ENCODE results near the gene OCRL.

The OCRL gene

GRCh38 chrX:129622757-129623301, 82.8 kb downstream of the OCRL start:
- H3K4me3 ChIP-seq (ENCODE audit: low read depth in 1 of 2, low read length in 1 of 2): no peak overlapping the region
- TF ChIP-seq, protein P1, sequence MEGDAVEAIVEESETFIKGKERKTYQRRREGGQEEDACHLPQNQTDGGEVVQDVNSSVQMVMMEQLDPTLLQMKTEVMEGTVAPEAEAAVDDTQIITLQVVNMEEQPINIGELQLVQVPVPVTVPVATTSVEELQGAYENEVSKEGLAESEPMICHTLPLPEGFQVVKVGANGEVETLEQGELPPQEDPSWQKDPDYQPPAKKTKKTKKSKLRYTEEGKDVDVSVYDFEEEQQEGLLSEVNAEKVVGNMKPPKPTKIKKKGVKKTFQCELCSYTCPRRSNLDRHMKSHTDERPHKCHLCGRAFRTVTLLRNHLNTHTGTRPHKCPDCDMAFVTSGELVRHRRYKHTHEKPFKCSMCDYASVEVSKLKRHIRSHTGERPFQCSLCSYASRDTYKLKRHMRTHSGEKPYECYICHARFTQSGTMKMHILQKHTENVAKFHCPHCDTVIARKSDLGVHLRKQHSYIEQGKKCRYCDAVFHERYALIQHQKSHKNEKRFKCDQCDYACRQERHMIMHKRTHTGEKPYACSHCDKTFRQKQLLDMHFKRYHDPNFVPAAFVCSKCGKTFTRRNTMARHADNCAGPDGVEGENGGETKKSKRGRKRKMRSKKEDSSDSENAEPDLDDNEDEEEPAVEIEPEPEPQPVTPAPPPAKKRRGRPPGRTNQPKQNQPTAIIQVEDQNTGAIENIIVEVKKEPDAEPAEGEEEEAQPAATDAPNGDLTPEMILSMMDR (IDR thresholded peaks at IDR 0.05): no peak
- no peaks in the 10 kb centered on the region for H3K9me3 ChIP-seq
- peaks cover 0 to 6% of the 10 kb centered on the region in 2 experiments for H3K4me1 ChIP-seq (ENCODE audit: control insufficient read depth in 1 of 2, insufficient read depth in 1 of 2, low read depth in 1 of 2, low read length in 1 of 2)
- H3K36me3 ChIP-seq: no peaks in the 10 kb centered on the region
- no peaks in the 10 kb centered on the region for H3K27me3 ChIP-seq
- H3K27ac ChIP-seq: no peak overlapping the region

GRCh38 chrX:129626026-129626425, 86.0 kb downstream of the OCRL start:
- Histone ChIP-seq H3K27me3 (no peaks in the 10 kb centered on the region), H3K27ac (no peak overlapping the region), H3K36me3 (no peaks in the 10 kb centered on the region), H3K9me3 (no peaks in the 10 kb centered on the region), H3K4me3 (ENCODE audit: low read depth in 1 of 2, low read length in 1 of 2) (no peak overlapping the region), H3K4me1 (ENCODE audit: control insufficient read depth in 1 of 2, insufficient read depth in 1 of 2, low read depth in 1 of 2, low read length in 1 of 2) (peaks cover 0 to 6% of the 10 kb centered on the region in 2 experiments)
- TF ChIP-seq, protein P1 (IDR thresholded peaks at IDR 0.05): no peak

DNA sequence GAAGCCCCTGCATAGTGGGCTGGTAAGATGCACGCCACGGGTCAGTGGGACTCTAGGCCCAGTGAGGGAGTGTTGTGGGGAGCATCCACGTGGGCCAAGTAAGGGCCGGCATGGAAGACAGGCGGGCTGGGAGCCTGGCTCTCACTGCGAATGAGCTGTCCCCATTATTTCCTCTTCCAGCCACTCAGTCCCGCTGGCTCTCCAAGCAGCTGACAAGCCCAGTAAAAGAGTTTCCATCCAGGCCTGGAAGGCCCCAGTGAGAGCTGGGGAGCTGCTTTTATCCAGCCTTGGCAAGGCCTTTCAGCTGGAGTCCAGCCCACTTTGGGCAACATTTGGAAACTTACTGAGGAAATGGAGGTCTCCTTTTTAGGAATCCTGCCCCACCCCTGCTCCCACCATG, 89.8 kb downstream of the OCRL start:
- no peak overlapping the region for H3K4me3 ChIP-seq (ENCODE audit: low read depth in 1 of 2, low read length in 1 of 2)
- no peaks in the 10 kb centered on the region for H3K4me1 ChIP-seq (ENCODE audit: control insufficient read depth in 1 of 2, insufficient read depth in 1 of 2, low read depth in 1 of 2, low read length in 1 of 2)
- no peaks in the 10 kb centered on the region for H3K27me3 ChIP-seq
- H3K27ac ChIP-seq: no peak overlapping the region
- no peaks in the 10 kb centered on the region for H3K36me3 ChIP-seq
- TF ChIP-seq, protein P1 (IDR thresholded peaks at IDR 0.05): no peak
- no peaks in the 10 kb centered on the region for H3K9me3 ChIP-seq

DNA sequence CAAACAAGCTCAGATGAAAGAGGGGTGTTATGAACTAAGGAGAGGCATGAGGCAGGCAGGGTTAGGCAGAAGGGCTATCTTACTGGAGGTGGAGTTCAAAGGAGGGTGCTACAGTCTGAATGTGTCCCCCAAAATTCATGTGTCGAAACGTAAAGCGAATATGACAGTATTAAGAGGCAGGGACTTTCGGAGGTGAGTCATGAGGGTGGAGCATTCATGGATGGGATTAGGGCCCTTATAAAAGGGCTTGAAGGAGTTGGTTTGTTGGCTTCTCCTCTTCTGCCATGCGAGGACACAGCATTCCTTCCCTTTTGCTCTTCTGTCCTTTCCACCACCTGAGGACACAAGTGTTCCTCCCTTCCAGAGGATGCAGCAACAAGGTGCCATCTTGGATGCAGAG, 91.8 kb downstream of the OCRL start:
- no peaks in the 10 kb centered on the region for H3K36me3 ChIP-seq
- no peaks in the 10 kb centered on the region for H3K27me3 ChIP-seq
- H3K9me3 ChIP-seq: no peaks in the 10 kb centered on the region
- TF ChIP-seq, protein P1 (IDR thresholded peaks at IDR 0.05): no peak
- no peaks in the 10 kb centered on the region for H3K4me1 ChIP-seq (ENCODE audit: control insufficient read depth in 1 of 2, insufficient read depth in 1 of 2, low read depth in 1 of 2, low read length in 1 of 2)
- no peak overlapping the region for H3K4me3 ChIP-seq (ENCODE audit: low read depth in 1 of 2, low read length in 1 of 2)
- H3K27ac ChIP-seq: no peak overlapping the region

DNA sequence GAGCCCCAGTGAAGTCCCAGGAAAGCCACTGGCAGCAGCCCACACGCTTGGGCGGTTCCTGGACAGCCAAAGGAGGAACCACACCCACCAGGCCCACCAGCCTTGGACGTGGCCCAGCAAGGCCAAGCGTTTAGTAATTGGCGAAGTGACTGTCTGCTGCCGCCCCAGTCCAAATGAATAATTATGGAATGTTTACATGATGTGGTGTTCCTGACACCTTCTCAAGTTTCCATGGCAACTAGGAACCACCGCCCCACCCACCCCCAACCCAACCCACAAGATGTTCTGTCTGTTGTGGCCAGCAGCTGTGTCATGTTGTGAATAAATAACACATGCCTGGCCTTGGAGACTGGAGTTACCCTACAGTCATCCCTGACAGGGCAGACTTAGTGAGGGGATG, 92.4 kb downstream of the OCRL start:
- H3K9me3 ChIP-seq: no peaks in the 10 kb centered on the region
- H3K4me3 ChIP-seq (ENCODE audit: low read depth in 1 of 2, low read length in 1 of 2): no peak overlapping the region
- no peaks in the 10 kb centered on the region for H3K27me3 ChIP-seq
- TF ChIP-seq, protein P1 (IDR thresholded peaks at IDR 0.05): no peak
- H3K27ac ChIP-seq: no peak overlapping the region
- no peaks in the 10 kb centered on the region for H3K36me3 ChIP-seq
- H3K4me1 ChIP-seq (ENCODE audit: control insufficient read depth in 1 of 2, insufficient read depth in 1 of 2, low read depth in 1 of 2, low read length in 1 of 2): no peaks in the 10 kb centered on the region

DNA sequence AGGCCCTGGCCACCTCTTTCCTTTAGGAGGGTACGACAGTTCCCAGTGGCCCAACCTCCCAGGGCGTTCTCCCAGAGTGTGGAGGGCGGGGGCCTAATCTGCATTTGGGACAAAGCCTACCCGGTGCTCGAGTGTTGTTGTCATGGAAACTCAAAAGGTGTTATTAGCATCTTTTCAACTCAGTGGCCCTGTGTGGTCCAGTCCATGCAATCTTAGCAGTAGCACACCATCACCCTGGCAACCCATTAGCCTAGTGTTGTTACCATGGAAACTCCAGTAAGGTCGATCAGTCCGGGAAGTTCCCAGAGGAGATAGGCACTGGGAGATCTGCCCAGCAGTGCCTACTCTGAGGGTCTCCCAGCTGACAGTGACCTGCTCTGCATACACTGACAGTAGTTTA, 94.5 kb downstream of the OCRL start:
- Histone ChIP-seq H3K4me1 (ENCODE audit: control insufficient read depth in 1 of 2, insufficient read depth in 1 of 2, low read depth in 1 of 2, low read length in 1 of 2) (no peaks in the 10 kb centered on the region), H3K36me3 (no peaks in the 10 kb centered on the region), H3K27me3 (no peaks in the 10 kb centered on the region), H3K4me3 (ENCODE audit: low read depth in 1 of 2, low read length in 1 of 2) (no peak overlapping the region), H3K27ac (no peak overlapping the region), H3K9me3 (no peaks in the 10 kb centered on the region)
- TF ChIP-seq, protein P1 (IDR thresholded peaks at IDR 0.05): no peak

Data from neutrophil (primary cell).